ENCODE data around the gene OAS3. TPM values are rescaled to one million over a fixed set of nuclear protein-coding genes. Genes with fewer than 3 reads are reported as not detected.

The OAS3 gene
- total RNA-seq, 1 donor from 2014 or later: not detected

DNA sequence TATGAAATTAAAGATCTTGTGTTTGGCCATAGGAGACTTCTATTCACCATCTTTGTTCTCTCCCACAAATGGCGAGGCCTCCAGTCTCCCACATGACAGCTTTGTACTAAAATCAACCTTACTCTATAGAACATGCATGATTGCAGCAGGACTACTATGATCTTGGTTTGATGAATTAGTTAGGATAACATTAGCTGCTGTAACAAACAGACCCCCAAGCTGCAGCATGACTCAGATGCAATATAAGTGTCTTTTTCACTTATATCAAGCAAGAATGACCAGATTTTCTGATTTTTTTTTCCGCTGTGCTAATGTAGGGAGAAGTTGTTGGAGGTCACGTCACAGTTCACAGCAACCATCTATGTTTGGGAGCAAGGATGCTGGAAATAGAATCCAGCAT lies 10.8 kb upstream of the OAS3 start:
- TF ChIP-seq, protein P1, sequence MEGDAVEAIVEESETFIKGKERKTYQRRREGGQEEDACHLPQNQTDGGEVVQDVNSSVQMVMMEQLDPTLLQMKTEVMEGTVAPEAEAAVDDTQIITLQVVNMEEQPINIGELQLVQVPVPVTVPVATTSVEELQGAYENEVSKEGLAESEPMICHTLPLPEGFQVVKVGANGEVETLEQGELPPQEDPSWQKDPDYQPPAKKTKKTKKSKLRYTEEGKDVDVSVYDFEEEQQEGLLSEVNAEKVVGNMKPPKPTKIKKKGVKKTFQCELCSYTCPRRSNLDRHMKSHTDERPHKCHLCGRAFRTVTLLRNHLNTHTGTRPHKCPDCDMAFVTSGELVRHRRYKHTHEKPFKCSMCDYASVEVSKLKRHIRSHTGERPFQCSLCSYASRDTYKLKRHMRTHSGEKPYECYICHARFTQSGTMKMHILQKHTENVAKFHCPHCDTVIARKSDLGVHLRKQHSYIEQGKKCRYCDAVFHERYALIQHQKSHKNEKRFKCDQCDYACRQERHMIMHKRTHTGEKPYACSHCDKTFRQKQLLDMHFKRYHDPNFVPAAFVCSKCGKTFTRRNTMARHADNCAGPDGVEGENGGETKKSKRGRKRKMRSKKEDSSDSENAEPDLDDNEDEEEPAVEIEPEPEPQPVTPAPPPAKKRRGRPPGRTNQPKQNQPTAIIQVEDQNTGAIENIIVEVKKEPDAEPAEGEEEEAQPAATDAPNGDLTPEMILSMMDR (IDR thresholded peaks at IDR 0.05; ENCODE audit: partially characterized antibody, unreplicated experiment): no peak
- Mint-ChIP-seq H3K4me3 (ENCODE audit: unreplicated experiment) (no peak overlapping the region), H3K27ac (ENCODE audit: unreplicated experiment) (no peak overlapping the region), H3K27me3 (ENCODE audit: unreplicated experiment) (no peaks in the 10 kb centered on the region), H3K36me3 (ENCODE audit: unreplicated experiment) (no peaks in the 10 kb centered on the region), H3K9me3 (ENCODE audit: unreplicated experiment) (no peaks in the 10 kb centered on the region), H3K4me1 (ENCODE audit: low read depth, unreplicated experiment) (no peaks in the 10 kb centered on the region)
- DNase-seq: no peak

DNA sequence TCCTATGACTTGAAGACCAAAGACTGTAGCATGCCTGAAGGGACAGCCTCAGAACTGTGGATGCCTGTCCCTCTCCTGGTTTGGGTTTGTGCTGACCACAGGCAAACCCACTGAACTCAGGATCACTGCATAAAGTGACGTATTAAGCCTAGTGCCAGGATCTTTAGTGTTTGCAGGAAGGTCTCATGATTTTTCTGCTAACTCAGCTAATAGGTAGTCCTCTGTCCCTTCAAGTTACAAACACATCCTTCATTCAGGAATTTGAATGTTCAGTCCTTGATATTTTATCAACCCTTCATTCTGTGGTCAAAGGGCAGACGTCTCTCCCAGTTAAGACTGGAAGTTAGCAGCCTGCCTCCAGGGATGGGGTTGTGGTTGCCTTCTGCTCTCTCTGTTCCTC lies 10.3 kb upstream of the OAS3 start:
- TF ChIP-seq, protein P1 (IDR thresholded peaks at IDR 0.05; ENCODE audit: partially characterized antibody, unreplicated experiment): no peak
- no peak for DNase-seq
- Mint-ChIP-seq H3K4me3 (ENCODE audit: unreplicated experiment) (no peak overlapping the region), H3K4me1 (ENCODE audit: low read depth, unreplicated experiment) (no peaks in the 10 kb centered on the region), H3K27ac (ENCODE audit: unreplicated experiment) (no peak overlapping the region), H3K36me3 (ENCODE audit: unreplicated experiment) (no peaks in the 10 kb centered on the region), H3K27me3 (ENCODE audit: unreplicated experiment) (no peaks in the 10 kb centered on the region), H3K9me3 (ENCODE audit: unreplicated experiment) (no peaks in the 10 kb centered on the region)

DNA sequence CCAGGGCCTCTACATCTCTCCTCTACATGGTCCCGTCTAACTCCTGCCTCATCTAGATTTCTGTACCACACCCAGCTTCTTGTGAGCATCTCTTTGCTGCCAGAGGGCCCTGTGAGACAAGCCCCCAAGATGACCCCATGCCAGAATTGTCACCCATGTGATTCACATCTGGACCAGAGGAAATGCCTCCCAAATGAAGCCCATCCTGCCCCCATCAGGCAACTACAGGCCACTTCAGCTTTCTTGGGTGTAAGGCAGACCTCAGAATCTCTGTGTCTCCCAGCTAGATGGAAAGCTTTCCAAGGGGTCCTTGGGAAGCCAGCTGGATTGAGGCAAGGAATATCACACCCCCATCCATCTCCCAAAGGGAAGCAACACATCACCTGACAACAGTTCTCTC lies 9.3 kb upstream of the OAS3 start:
- H3K27ac Mint-ChIP-seq (ENCODE audit: unreplicated experiment): no peak overlapping the region
- H3K9me3 Mint-ChIP-seq (ENCODE audit: unreplicated experiment): no peaks in the 10 kb centered on the region
- no peaks in the 10 kb centered on the region for H3K4me1 Mint-ChIP-seq (ENCODE audit: low read depth, unreplicated experiment)
- TF ChIP-seq, protein P1 (IDR thresholded peaks at IDR 0.05; ENCODE audit: partially characterized antibody, unreplicated experiment): no peak
- no peaks in the 10 kb centered on the region for H3K27me3 Mint-ChIP-seq (ENCODE audit: unreplicated experiment)
- no peak overlapping the region for H3K4me3 Mint-ChIP-seq (ENCODE audit: unreplicated experiment)
- no peak for DNase-seq
- no peaks in the 10 kb centered on the region for H3K36me3 Mint-ChIP-seq (ENCODE audit: unreplicated experiment)

DNA sequence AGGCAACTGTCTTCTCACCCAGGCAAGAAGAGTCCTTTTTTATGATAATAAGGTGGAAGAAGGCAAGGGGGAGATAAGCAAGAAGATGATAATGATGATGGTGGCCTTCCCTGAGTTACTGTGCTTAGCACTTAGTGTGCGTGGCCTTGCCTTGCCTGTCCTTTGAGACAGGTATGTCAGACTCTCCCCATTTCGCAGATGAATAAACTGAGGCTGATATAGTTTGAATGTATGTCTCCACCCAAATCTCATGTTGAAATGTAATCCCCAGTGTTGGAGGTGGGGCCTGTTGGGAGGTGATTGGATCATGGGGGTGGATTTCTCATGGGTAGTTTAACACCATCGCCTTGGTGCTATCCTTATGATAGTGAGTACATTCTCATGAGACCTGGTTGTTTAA lies 8.6 kb upstream of the OAS3 start:
- TF ChIP-seq, protein P1 (IDR thresholded peaks at IDR 0.05; ENCODE audit: partially characterized antibody, unreplicated experiment): no peak
- H3K27ac Mint-ChIP-seq (ENCODE audit: unreplicated experiment): no peak overlapping the region
- no peaks in the 10 kb centered on the region for H3K9me3 Mint-ChIP-seq (ENCODE audit: unreplicated experiment)

DNA sequence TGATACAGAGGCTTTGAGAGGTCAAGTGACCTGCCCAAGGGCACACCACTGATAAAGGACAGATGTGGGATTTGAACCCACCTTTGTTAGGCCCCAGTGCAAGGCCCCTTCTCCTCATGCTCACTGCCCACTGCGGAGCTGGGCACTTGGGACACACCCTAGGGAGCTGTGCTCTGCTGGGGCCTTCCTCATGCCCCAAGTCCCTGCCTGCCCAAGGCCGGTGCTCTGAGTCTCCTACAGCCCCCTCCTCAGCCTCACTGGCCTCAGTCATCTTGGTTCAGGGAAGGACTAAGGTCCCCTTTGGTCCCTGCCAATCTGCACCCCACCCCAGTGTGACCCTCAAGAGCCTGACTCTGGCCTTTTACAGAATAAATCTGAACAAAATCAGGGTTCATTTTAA lies 7.9 kb upstream of the OAS3 start:
- TF ChIP-seq, protein P1 (IDR thresholded peaks at IDR 0.05; ENCODE audit: partially characterized antibody, unreplicated experiment): no peak
- no peaks in the 10 kb centered on the region for H3K27me3 Mint-ChIP-seq (ENCODE audit: unreplicated experiment)
- no peak overlapping the region for H3K4me3 Mint-ChIP-seq (ENCODE audit: unreplicated experiment)
- no peak for DNase-seq
- H3K27ac Mint-ChIP-seq (ENCODE audit: unreplicated experiment): no peak overlapping the region
- no peaks in the 10 kb centered on the region for H3K4me1 Mint-ChIP-seq (ENCODE audit: low read depth, unreplicated experiment)
- H3K36me3 Mint-ChIP-seq (ENCODE audit: unreplicated experiment): no peaks in the 10 kb centered on the region
- H3K9me3 Mint-ChIP-seq (ENCODE audit: unreplicated experiment): no peaks in the 10 kb centered on the region

More for the DNA sequence above, 8.6 kb upstream of the OAS3 start:
- Mint-ChIP-seq H3K4me3 (ENCODE audit: unreplicated experiment) (no peak overlapping the region), H3K36me3 (ENCODE audit: unreplicated experiment) (no peaks in the 10 kb centered on the region), H3K4me1 (ENCODE audit: low read depth, unreplicated experiment) (no peaks in the 10 kb centered on the region), H3K27me3 (ENCODE audit: unreplicated experiment) (no peaks in the 10 kb centered on the region)
- DNase-seq: no peak
